ENCODE measurements around the gene BABAM2.

GRCh38 chr2:28370354-28370753 is 479.8 kb downstream of the BABAM2 start:
- no peak for TF ChIP-seq CTCF (IDR thresholded peaks at IDR 0.05)
- no peak for TF ChIP-seq POLR2A (IDR thresholded peaks at IDR 0.05)
- TF ChIP-seq POLR2AphosphoS5 (IDR thresholded peaks at IDR 0.05; ENCODE audit: insufficient read depth in 1 of 2, low read depth in 1 of 2): no peak

Measured in vagina (tissue), 2 donors.